ENCODE data around the gene FARP2. TPM values are rescaled to one million over a fixed set of nuclear protein-coding genes. Genes with fewer than 3 reads are reported as not detected.

Gene FARP2
- total RNA-seq, 1 experiment from 2014 or later: 59.0 TPM

- H3K27me3 Mint-ChIP-seq (ENCODE audit: unreplicated experiment): no peaks in the 10 kb centered on the region
- H3K4me1 Mint-ChIP-seq (ENCODE audit: low read depth, unreplicated experiment): no peaks in the 10 kb centered on the region
- H3K9me3 Mint-ChIP-seq (ENCODE audit: low read depth, unreplicated experiment): no peaks in the 10 kb centered on the region
- BruUV-seq (replicated peaks): no TSS peak
- no peak overlapping the region for H3K4me3 Mint-ChIP-seq (ENCODE audit: low read depth, unreplicated experiment)
- no peak overlapping the region for H3K27ac Mint-ChIP-seq (ENCODE audit: unreplicated experiment)
- TF ChIP-seq, protein P1, sequence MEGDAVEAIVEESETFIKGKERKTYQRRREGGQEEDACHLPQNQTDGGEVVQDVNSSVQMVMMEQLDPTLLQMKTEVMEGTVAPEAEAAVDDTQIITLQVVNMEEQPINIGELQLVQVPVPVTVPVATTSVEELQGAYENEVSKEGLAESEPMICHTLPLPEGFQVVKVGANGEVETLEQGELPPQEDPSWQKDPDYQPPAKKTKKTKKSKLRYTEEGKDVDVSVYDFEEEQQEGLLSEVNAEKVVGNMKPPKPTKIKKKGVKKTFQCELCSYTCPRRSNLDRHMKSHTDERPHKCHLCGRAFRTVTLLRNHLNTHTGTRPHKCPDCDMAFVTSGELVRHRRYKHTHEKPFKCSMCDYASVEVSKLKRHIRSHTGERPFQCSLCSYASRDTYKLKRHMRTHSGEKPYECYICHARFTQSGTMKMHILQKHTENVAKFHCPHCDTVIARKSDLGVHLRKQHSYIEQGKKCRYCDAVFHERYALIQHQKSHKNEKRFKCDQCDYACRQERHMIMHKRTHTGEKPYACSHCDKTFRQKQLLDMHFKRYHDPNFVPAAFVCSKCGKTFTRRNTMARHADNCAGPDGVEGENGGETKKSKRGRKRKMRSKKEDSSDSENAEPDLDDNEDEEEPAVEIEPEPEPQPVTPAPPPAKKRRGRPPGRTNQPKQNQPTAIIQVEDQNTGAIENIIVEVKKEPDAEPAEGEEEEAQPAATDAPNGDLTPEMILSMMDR (IDR thresholded peaks at IDR 0.05; ENCODE audit: unreplicated experiment): no peak
- peaks cover 59% of the 10 kb centered on the region for H3K36me3 Mint-ChIP-seq (ENCODE audit: insufficient read depth, unreplicated experiment)
- intact Hi-C loops (cut with micrococcal nuclease; ENCODE audit: unreplicated experiment): no loop called here
- CTCF ChIA-PET: no interaction called here
- DNase-seq: no peak
These were observed 138.3 kb downstream of the FARP2 start for GRCh38 chr2:241494311-241494908.

DNA sequence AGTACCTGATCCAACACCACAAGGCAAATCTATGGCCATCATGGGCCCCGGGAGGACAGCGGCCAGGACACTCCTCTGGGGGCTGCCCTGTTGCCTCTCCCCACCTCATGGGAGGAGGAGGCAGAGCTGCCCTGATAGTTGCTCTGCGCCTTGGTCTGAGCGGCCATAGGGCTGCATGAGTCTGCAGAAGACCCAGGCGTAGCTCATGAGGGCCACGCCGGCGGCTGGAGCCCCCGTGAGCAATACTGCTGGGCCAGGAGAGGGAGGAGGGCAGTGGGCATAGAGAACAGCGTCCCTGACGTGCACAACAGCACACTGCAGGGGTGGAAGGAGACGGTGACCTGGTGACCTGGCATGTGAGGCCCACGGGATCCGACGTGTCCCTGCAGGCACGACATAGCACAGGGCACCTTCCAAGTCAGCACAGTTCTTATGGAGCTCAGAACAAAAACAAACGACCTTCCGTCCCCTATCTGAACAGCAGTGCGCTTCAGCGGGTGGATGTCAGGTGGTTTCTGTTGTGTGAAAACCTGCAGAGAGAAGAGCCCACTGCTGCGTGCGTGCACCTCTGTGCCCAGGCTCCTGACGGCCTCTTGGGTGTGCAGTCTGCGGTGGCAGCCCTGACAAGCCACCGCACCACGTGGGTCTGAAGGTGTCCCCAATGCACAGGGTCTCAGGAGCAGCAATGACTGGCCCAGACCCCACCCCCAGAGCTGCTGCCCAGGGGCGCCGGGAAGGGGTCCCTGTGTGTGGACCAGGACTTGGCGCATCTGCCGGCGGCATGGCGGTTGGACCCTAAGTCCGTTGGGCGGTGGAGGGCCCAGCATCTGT is 139.3 kb downstream of the FARP2 start:
- CTCF ChIA-PET: no interaction called here
- Mint-ChIP-seq H3K9me3 (ENCODE audit: low read depth, unreplicated experiment) (no peaks in the 10 kb centered on the region), H3K27ac (ENCODE audit: unreplicated experiment) (no peak overlapping the region), H3K4me3 (ENCODE audit: low read depth, unreplicated experiment) (no peak overlapping the region), H3K36me3 (ENCODE audit: insufficient read depth, unreplicated experiment) (peaks cover 67% of the 10 kb centered on the region), H3K27me3 (ENCODE audit: unreplicated experiment) (no peaks in the 10 kb centered on the region), H3K4me1 (ENCODE audit: low read depth, unreplicated experiment) (no peaks in the 10 kb centered on the region)
- BruUV-seq (replicated peaks): no TSS peak
- TF ChIP-seq, protein P1 (IDR thresholded peaks at IDR 0.05; ENCODE audit: unreplicated experiment): no peak
- DNase-seq: no peak
- intact Hi-C loops (cut with micrococcal nuclease; ENCODE audit: unreplicated experiment): no loop called here

DNA sequence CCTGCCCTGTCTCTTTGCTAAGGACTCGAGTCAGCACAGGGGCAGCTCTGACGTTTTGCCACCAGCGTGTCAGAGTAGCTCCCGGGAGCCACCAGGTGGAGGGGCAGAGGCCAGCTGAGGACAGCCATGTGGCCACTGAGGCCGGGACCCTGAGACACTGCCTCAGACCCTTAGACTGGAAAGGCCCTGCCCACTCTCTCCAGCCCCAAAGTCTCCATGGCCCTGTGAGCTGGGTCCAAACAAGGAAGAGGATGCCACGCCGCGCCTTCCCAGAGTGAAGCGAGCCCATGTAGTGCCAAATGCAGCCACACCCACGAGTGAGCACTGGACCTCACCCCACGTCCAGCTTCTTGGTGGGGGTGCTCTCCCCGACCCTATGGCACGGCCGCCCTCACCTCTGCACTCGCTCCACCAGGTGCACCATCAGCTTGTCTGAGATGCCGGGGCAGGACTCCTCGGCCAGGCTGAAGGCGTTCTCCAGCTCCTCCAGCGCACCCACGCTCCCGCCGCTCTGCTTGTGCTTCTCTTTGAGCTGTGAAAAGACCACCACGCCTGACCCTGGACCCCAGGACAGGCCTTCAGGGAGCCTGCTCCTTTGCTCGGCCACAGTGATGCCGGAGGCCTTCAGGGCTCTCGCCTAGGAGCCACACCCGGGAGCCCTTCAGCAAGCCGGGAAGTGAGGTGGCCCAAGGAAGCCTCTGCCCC is 140.1 kb downstream of the FARP2 start:
- Mint-ChIP-seq H3K9me3 (ENCODE audit: low read depth, unreplicated experiment) (no peaks in the 10 kb centered on the region), H3K27me3 (ENCODE audit: unreplicated experiment) (no peaks in the 10 kb centered on the region), H3K36me3 (ENCODE audit: insufficient read depth, unreplicated experiment) (peaks cover 66% of the 10 kb centered on the region), H3K4me1 (ENCODE audit: low read depth, unreplicated experiment) (no peaks in the 10 kb centered on the region), H3K27ac (ENCODE audit: unreplicated experiment) (no peak overlapping the region), H3K4me3 (ENCODE audit: low read depth, unreplicated experiment) (no peak overlapping the region)
- BruUV-seq (replicated peaks): no TSS peak
- CTCF ChIA-PET: no interaction called here
- TF ChIP-seq, protein P1 (IDR thresholded peaks at IDR 0.05; ENCODE audit: unreplicated experiment): no peak
- intact Hi-C loops (cut with micrococcal nuclease; ENCODE audit: unreplicated experiment): no loop called here
- DNase-seq: no peak

- Mint-ChIP-seq H3K27ac (ENCODE audit: unreplicated experiment) (no peak overlapping the region), H3K4me3 (ENCODE audit: low read depth, unreplicated experiment) (no peak overlapping the region), H3K9me3 (ENCODE audit: low read depth, unreplicated experiment) (no peaks in the 10 kb centered on the region), H3K27me3 (ENCODE audit: unreplicated experiment) (no peaks in the 10 kb centered on the region), H3K4me1 (ENCODE audit: low read depth, unreplicated experiment) (no peaks in the 10 kb centered on the region), H3K36me3 (ENCODE audit: insufficient read depth, unreplicated experiment) (peaks cover 65% of the 10 kb centered on the region)
- intact Hi-C loops (cut with micrococcal nuclease; ENCODE audit: unreplicated experiment): no loop called here
- CTCF ChIA-PET: no interaction called here
- TF ChIP-seq, protein P1 (IDR thresholded peaks at IDR 0.05; ENCODE audit: unreplicated experiment): no peak
- no peak for DNase-seq
- no TSS peak for BruUV-seq (replicated peaks)
These were observed 141.1 kb downstream of the FARP2 start for GRCh38 chr2:241496904-241497877.

All from Calu3 (cell line).